Stomach (tissue), 4 donors: ENCODE measurements around the gene OR9K2.
"Not testable (repeated sequence)": the region's sequence is repeated elsewhere in the genome, so short reads cannot be mapped to it uniquely, and the experiment has no call there.

ENCODE experiments used
- CTCF ChIP-seq, 7 experiments: fragments of 450-650 bp in 4 of 7; fragments of 200-600 bp in 3 of 7; sonication (generic) in 3 of 7; IDR thresholded peaks; one replicate each; pipeline ENCODE4 v1.5.1; 2016 to 2019; ENCODE audit warnings: antibody characterized with exemption in 7 of 7, control low read depth in 2 of 7, mild to moderate bottlenecking in 1 of 7
- POLR2A ChIP-seq, 4 donors: fragments of 450-650 bp; IDR thresholded peaks; one replicate each; pipeline ENCODE4 v1.6.1; 2016; ENCODE audit warnings: antibody characterized with exemption in 4 of 4, control low read depth in 2 of 4, mild to moderate bottlenecking in 1 of 4, moderate library complexity in 1 of 4

GRCh38 chr12:55167010-55167640 is 40.9 kb downstream of the OR9K2 start:
- TF ChIP-seq CTCF, POLR2A (IDR thresholded peaks at IDR 0.05): not testable (repeated sequence)
